Fibroblast of mammary gland (primary cell): ENCODE measurements around the gene SLC16A5.

ENCODE experiments used
- DNase-seq: peaks from one replicate; pipeline ENCODE4 v3.0.0-alpha.2; 2010; ENCODE audit warnings: low read depth
- H3K4me3 ChIP-seq: 2 replicates; pipeline ENCODE4 v1.5.1; 2011; ENCODE audit warnings: low read depth, mild to moderate bottlenecking, low read length, moderate library complexity; ENCODE audit not compliant: control insufficient read depth
- CTCF ChIP-seq: conservative IDR thresholded peaks from 2 replicates; pipeline ENCODE4 v1.5.1; 2011; ENCODE audit warnings: low read depth, low read length, inconsistent platforms; ENCODE audit not compliant: control insufficient read depth, insufficient read depth

Gene SLC16A5

GRCh38 chr17:75047398-75048098 lies 40.2 kb upstream of the SLC16A5 start:
- H3K4me3 ChIP-seq: peak overlapping the region; percentile 85
- no peak for DNase-seq
- TF ChIP-seq CTCF: no peak

- DNase-seq: peak; percentile 23
- no peak for TF ChIP-seq CTCF
- peak overlapping the region; percentile 85 for H3K4me3 ChIP-seq
Measured at GRCh38 chr17:75048249-75048878, 39.4 kb upstream of the SLC16A5 start.

- H3K4me3 ChIP-seq: no peak overlapping the region
- DNase-seq: no peak
- no peak for TF ChIP-seq CTCF
Measured at GRCh38 chr17:75049057-75049456, 38.7 kb upstream of the SLC16A5 start.

- no peak for TF ChIP-seq CTCF
- no peak for DNase-seq
- no peak overlapping the region for H3K4me3 ChIP-seq
Measured at GRCh38 chr17:75049706-75050105, 38.0 kb upstream of the SLC16A5 start.

- no peak overlapping the region for H3K4me3 ChIP-seq
- TF ChIP-seq CTCF: no peak
- no peak for DNase-seq
Measured at GRCh38 chr17:75051941-75052340, 35.8 kb upstream of the SLC16A5 start.

GRCh38 chr17:75059369-75060345 lies 28.1 kb upstream of the SLC16A5 start:
- peak; percentile 63 for TF ChIP-seq CTCF
- DNase-seq: peak; percentile 80
- no peak overlapping the region for H3K4me3 ChIP-seq
